ENCODE results near the gene RAPGEF6. TPM values are rescaled to one million over a fixed set of nuclear protein-coding genes. Genes with fewer than 3 reads are reported as not detected.

RAPGEF6 gene
- total and polyA plus RNA-seq, 2 experiments from 2014 or later = 9.5 to 20.3 TPM

DNA sequence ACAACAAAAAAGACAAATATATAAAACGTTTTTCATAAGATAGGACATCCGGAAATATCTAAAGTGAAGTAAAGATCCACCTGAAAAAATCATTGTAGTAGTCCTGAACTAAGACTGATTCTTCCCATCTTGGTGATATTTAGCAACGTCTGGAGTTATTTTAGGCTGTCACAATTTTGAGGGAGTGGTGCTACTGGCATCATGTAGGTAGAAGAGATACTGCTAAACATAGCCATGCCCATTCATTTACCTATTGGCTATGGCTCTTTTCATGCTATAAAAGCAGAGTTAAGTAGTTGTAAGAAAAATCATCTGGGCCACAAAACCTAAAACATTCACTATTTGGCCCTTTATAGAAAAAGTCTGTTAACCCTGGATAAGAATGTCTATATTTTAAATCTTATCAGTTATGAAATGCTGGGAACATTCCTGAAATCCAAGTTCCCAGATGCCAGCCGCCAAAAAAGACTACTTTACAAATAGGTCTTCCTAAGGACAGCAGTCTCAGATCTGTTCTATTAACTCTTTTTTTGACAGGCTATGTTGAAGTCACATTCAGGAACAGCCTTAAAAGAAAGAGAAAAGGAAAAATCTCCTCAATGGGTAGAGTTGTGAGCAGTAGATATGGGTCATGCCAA is 27.0 kb downstream of the RAPGEF6 start (continued):
- TF ChIP-seq, protein P1, sequence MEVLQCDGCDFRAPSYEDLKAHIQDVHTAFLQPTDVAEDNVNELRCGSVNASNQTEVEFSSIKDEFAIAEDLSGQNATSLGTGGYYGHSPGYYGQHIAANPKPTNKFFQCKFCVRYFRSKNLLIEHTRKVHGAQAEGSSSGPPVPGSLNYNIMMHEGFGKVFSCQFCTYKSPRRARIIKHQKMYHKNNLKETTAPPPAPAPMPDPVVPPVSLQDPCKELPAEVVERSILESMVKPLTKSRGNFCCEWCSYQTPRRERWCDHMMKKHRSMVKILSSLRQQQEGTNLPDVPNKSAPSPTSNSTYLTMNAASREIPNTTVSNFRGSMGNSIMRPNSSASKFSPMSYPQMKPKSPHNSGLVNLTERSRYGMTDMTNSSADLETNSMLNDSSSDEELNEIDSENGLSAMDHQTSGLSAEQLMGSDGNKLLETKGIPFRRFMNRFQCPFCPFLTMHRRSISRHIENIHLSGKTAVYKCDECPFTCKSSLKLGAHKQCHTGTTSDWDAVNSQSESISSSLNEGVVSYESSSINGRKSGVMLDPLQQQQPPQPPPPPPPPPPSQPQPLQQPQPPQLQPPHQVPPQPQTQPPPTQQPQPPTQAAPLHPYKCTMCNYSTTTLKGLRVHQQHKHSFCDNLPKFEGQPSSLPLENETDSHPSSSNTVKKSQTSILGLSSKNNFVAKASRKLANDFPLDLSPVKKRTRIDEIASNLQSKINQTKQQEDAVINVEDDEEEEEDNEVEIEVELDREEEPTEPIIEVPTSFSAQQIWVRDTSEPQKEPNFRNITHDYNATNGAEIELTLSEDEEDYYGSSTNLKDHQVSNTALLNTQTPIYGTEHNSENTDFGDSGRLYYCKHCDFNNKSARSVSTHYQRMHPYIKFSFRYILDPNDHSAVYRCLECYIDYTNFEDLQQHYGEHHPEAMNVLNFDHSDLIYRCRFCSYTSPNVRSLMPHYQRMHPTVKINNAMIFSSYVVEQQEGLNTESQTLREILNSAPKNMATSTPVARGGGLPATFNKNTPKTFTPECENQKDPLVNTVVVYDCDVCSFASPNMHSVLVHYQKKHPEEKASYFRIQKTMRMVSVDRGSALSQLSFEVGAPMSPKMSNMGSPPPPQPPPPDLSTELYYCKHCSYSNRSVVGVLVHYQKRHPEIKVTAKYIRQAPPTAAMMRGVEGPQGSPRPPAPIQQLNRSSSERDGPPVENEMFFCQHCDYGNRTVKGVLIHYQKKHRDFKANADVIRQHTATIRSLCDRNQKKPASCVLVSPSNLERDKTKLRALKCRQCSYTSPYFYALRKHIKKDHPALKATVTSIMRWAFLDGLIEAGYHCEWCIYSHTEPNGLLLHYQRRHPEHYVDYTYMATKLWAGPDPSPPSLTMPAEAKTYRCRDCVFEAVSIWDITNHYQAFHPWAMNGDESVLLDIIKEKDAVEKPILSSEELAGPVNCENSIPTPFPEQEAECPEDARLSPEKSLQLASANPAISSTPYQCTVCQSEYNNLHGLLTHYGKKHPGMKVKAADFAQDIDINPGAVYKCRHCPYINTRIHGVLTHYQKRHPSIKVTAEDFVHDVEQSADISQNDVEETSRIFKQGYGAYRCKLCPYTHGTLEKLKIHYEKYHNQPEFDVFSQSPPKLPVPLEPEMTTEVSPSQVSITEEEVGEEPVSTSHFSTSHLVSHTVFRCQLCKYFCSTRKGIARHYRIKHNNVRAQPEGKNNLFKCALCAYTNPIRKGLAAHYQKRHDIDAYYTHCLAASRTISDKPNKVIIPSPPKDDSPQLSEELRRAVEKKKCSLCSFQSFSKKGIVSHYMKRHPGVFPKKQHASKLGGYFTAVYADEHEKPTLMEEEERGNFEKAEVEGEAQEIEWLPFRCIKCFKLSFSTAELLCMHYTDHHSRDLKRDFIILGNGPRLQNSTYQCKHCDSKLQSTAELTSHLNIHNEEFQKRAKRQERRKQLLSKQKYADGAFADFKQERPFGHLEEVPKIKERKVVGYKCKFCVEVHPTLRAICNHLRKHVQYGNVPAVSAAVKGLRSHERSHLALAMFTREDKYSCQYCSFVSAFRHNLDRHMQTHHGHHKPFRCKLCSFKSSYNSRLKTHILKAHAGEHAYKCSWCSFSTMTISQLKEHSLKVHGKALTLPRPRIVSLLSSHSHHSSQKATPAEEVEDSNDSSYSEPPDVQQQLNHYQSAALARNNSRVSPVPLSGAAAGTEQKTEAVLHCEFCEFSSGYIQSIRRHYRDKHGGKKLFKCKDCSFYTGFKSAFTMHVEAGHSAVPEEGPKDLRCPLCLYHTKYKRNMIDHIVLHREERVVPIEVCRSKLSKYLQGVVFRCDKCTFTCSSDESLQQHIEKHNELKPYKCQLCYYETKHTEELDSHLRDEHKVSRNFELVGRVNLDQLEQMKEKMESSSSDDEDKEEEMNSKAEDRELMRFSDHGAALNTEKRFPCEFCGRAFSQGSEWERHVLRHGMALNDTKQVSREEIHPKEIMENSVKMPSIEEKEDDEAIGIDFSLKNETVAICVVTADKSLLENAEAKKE (CRISPR knock-in tag; IDR thresholded peaks at IDR 0.05) = no peak
- TF ChIP-seq JUNB (IDR thresholded peaks at IDR 0.05; ENCODE audit: unreplicated experiment) (no peak), ZNF114 (CRISPR knock-in tag; IDR thresholded peaks at IDR 0.05) (no peak)

DNA sequence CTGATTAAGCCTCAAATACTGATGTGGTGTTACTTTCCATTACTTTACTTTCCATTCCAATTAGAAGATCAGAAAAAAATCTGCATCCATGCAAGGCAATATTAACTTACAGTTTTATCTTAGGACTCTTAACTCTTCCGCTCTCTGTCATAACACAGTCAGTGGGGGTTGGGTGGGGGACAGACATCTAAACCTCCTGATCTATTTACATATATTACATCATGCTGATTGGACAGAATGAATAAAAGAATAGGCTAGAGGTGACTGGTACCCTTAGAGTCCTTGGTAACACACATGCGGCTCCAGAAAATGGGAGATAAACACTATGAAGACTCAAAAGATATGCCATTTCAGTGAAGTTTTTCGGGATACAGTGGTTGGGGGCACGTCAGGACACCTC is 27.6 kb downstream of the RAPGEF6 start:
- Histone ChIP-seq H3K79me2 (replicated peaks; ENCODE audit: insufficient read depth) (peaks cover 88% of the 10 kb centered on the region), H4K20me1 (replicated peaks; ENCODE audit: insufficient read depth) (peaks cover 19% of the 10 kb centered on the region), H3F3A (replicated peaks; ENCODE audit: low read depth) (no peaks in the 10 kb centered on the region), H3K4me2 (no peak overlapping the region), H3K4me3 (no peak overlapping the region), H3K27me3 (ENCODE audit: insufficient read depth) (no peaks in the 10 kb centered on the region), H3K36me3 (ENCODE audit: insufficient read depth) (no peaks in the 10 kb centered on the region; the same call in 1 of the 2 replicates), H3K27ac (ENCODE audit: low read depth) (no peak overlapping the region), H3K9me2 (ENCODE audit: insufficient read depth) (no peaks in the 10 kb centered on the region), H3K4me1 (ENCODE audit: insufficient read depth) (0 out of 2 replicates have a peak, but pooled peaks cover 15% of the 10 kb centered on the region), H2AFZ (no peak overlapping the region)
- Mint-ChIP-seq H3K36me3 (ENCODE audit: low read depth) (no peaks in the 10 kb centered on the region; the same call in 2 of the 3 replicates), H3K27ac (no peak overlapping the region), H3K9me3 (no peaks in the 10 kb centered on the region), H3K4me1 (peaks cover 30% of the 10 kb centered on the region), H3K27me3 (ENCODE audit: insufficient read depth, low read depth, poor library complexity) (no peaks in the 10 kb centered on the region), H3K4me3 (no peak overlapping the region)
- ATAC-seq (no peak), DNase-seq (ENCODE audit: low spot score) (no peak)
- no peak for TF ChIP-seq STAT1 (IDR thresholded peaks at IDR 0.05; ENCODE audit: unreplicated experiment)
- no peak for TF ChIP-seq EZH2phosphoT487 (IDR thresholded peaks at IDR 0.05; ENCODE audit: unreplicated experiment)
- TF ChIP-seq NANOG (IDR thresholded peaks at IDR 0.05; ENCODE audit: borderline replicate concordance) = no peak
- TF ChIP-seq, protein P2, sequence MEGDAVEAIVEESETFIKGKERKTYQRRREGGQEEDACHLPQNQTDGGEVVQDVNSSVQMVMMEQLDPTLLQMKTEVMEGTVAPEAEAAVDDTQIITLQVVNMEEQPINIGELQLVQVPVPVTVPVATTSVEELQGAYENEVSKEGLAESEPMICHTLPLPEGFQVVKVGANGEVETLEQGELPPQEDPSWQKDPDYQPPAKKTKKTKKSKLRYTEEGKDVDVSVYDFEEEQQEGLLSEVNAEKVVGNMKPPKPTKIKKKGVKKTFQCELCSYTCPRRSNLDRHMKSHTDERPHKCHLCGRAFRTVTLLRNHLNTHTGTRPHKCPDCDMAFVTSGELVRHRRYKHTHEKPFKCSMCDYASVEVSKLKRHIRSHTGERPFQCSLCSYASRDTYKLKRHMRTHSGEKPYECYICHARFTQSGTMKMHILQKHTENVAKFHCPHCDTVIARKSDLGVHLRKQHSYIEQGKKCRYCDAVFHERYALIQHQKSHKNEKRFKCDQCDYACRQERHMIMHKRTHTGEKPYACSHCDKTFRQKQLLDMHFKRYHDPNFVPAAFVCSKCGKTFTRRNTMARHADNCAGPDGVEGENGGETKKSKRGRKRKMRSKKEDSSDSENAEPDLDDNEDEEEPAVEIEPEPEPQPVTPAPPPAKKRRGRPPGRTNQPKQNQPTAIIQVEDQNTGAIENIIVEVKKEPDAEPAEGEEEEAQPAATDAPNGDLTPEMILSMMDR (conservative IDR thresholded peaks at IDR 0.05; ENCODE audit: low read depth in 2 of 2) = no peak
- no peak for TF ChIP-seq EZH2 (IDR thresholded peaks at IDR 0.05; ENCODE audit: low read depth, unreplicated experiment)

Data from GM23338 (cell line).